Endothelial cell of umbilical vein (primary cell): ENCODE data around the gene ARV1. TPM values are rescaled to one million over a fixed set of nuclear protein-coding genes. Genes with fewer than 3 reads are reported as not detected.

ENCODE experiments used
- BruUV-seq: library from RNA; stranded (reverse); fragments of 400-500 nt; replicated peaks from 2 replicates; lab custom pipeline; 2021; lab: Mats Ljungman, UMichigan
- CTCF ChIA-PET: fragments of 300-600, 350-600 bp; sonication (Branson Sonifier 250); formaldehyde crosslinking; loops from one replicate; lab custom pipeline; 2021; ENCODE audit warnings: antibody characterized with exemption, inconsistent platforms; lab: Charles Lee
- POLR2A ChIA-PET: fragments of 300-600, 350-600 bp; sonication (Branson Sonifier 250); formaldehyde crosslinking; loops from one replicate; lab custom pipeline; 2021; ENCODE audit warnings: antibody characterized with exemption, inconsistent platforms; lab: Charles Lee
- DNase-seq: peaks from one replicate; pipeline ENCODE4 v3.0.0-alpha.2; 2011; ENCODE audit warnings: low read depth, low spot score
- FAIRE-seq: peaks from 2 replicates; lab custom pipeline; 2011; peaks lifted over from hg19 to GRCh38; lab: Jason Lieb, UNC
- H2AFZ ChIP-seq: 2 replicates; pipeline ENCODE4 v1.6.0; 2012; ENCODE audit warnings: low read depth, low read length, control low read depth, inconsistent platforms
- H3K27ac ChIP-seq: 2 replicates; pipeline ENCODE4 v1.5.1; 2011; ENCODE audit warnings: low read depth, mild to moderate bottlenecking, control low read depth, low read length, moderate library complexity; ENCODE audit not compliant: insufficient read depth
- H3K27me3 ChIP-seq, 2 experiments: 2 replicates each; pipeline versions ENCODE4 v1.6.0 to v1.6.1; 2011; ENCODE audit warnings: low read length in 2 of 2, mixed read lengths in 1 of 2; ENCODE audit not compliant: control insufficient read depth in 2 of 2, insufficient read depth in 2 of 2
- H3K36me3 ChIP-seq, 2 experiments: 2 replicates in 1 of 2; 3 replicates in 1 of 2; pipeline ENCODE4 v1.5.1; 2011; ENCODE audit warnings: low read length in 2 of 2, mild to moderate bottlenecking in 1 of 2, moderate library complexity in 1 of 2; ENCODE audit not compliant: control insufficient read depth in 2 of 2, insufficient read depth in 2 of 2; ENCODE audit errors: extremely low read depth in 1 of 2
- H3K4me1 ChIP-seq: 3 replicates; pipeline ENCODE4 v1.5.1; 2011; ENCODE audit warnings: mild to moderate bottlenecking, low read length; ENCODE audit not compliant: control insufficient read depth, insufficient read depth; ENCODE audit errors: extremely low read depth
- H3K4me2 ChIP-seq: 2 replicates; pipeline ENCODE4 v1.6.1; 2011; ENCODE audit warnings: low read length, control low read depth, mixed read lengths; ENCODE audit not compliant: insufficient read depth
- H3K4me3 ChIP-seq, 3 experiments: fragments of 200-600 bp in 1 of 3; sonication (generic), shearing (Covaris generic) in 1 of 3; replicated peaks in 1 of 3; 2 replicates each; pipeline ENCODE4 v1.5.1; 2011 to 2016; ENCODE audit warnings: control low read depth in 3 of 3, low read length in 3 of 3, mild to moderate bottlenecking in 2 of 3, inconsistent platforms in 1 of 3, low read depth in 1 of 3, moderate library complexity in 1 of 3; ENCODE audit not compliant: insufficient read depth in 1 of 3
- H3K79me2 ChIP-seq: 2 replicates; pipeline ENCODE4 v1.6.0; 2012; ENCODE audit warnings: low read length, inconsistent platforms; ENCODE audit not compliant: control insufficient read depth, insufficient read depth
- H3K9ac ChIP-seq: replicated peaks from 2 replicates; pipeline ENCODE3; 2011; ENCODE audit warnings: low read length, control low read depth; ENCODE audit not compliant: insufficient read depth; ENCODE audit errors: extremely low read depth
- H3K9me1 ChIP-seq: replicated peaks from 3 replicates; pipeline ENCODE4 v1.6.0; 2011; ENCODE audit warnings: mild to moderate bottlenecking, low read length; ENCODE audit not compliant: control insufficient read depth, insufficient read depth; ENCODE audit errors: extremely low read depth
- H3K9me3 ChIP-seq: replicated peaks from 2 replicates; pipeline ENCODE4 v1.5.1; 2012; ENCODE audit warnings: low read length, inconsistent platforms; ENCODE audit not compliant: control insufficient read depth, insufficient read depth
- H4K20me1 ChIP-seq: replicated peaks from 2 replicates; pipeline ENCODE3; 2011; ENCODE audit warnings: mild to moderate bottlenecking, low read length; ENCODE audit not compliant: control insufficient read depth, insufficient read depth; ENCODE audit errors: extremely low read depth
- EZH2 ChIP-seq: IDR thresholded peaks from 2 replicates; pipeline ENCODE4 v1.6.1; 2012; ENCODE audit warnings: borderline replicate concordance, low read depth, mild to moderate bottlenecking, moderate library complexity, low read length, inconsistent platforms; ENCODE audit not compliant: severe bottlenecking
- FOS ChIP-seq: IDR thresholded peaks from 2 replicates; pipeline ENCODE4 v1.6.1; 2011; ENCODE audit warnings: mild to moderate bottlenecking, low read length, moderate library complexity, borderline replicate concordance; ENCODE audit not compliant: insufficient read depth
- GATA2 ChIP-seq: IDR thresholded peaks from 2 replicates; pipeline ENCODE4 v1.7.0; 2011; ENCODE audit warnings: low read depth, mild to moderate bottlenecking, moderate library complexity, mixed read lengths, low read length; ENCODE audit not compliant: insufficient read length, insufficient read depth
- JUN ChIP-seq: IDR thresholded peaks from 2 replicates; pipeline ENCODE4 v1.6.1; 2011; ENCODE audit warnings: borderline replicate concordance, low read depth; ENCODE audit not compliant: insufficient read length, insufficient read depth
- MYC ChIP-seq: IDR thresholded peaks from one replicate; pipeline ENCODE4 v1.6.1; 2011; ENCODE audit warnings: mild to moderate bottlenecking, low read depth, low read length
- POLR2A ChIP-seq: IDR thresholded peaks from 2 replicates; pipeline ENCODE4 v1.6.1; 2012; ENCODE audit warnings: low read depth, mild to moderate bottlenecking, control low read depth, low read length
- POLR2AphosphoS5 ChIP-seq: IDR thresholded peaks from 2 replicates; pipeline ENCODE4 v1.6.1; 2012; ENCODE audit warnings: low read depth, mild to moderate bottlenecking, control low read depth, low read length, moderate library complexity; ENCODE audit not compliant: insufficient read depth
- dilution Hi-C: fragments of 300-500 bp; cut with MboI; formaldehyde crosslinking; loops from one replicate; pipeline ENCODE4 v1.15.0; 2019; ENCODE audit warnings: low sequenced_read_pairs; ENCODE audit not compliant: extremely low pct_ligation_motif_present
- intact Hi-C: fragments of 100-400 bp; cut with micrococcal nuclease; formaldehyde crosslinking; loops from one replicate; pipeline ENCODE4 v1.10.0; 2022
- polyA plus RNA-seq, 4 experiments: library from polyadenylated mRNA; depleted of rRNA in 3 of 4; stranded (reverse) in 3 of 4; unstranded in 1 of 4; fragments of >200 nt; gene quantifications; 2 replicates each; pipeline versions ENCODE4 v1.2.1 to v1.2.3, GENCODE V29; 2011 to 2012; ENCODE audit warnings: missing spikeins in 1 of 4
- total RNA-seq: library from RNA; stranded (reverse); gene quantifications from 2 replicates; pipeline ENCODE4 v1.2.3, GENCODE V29; 2021
- TF ChIP-seq, protein P1 (sequence below), 2 donors: IDR thresholded peaks; 1 replicate in 1 of 2; 2 replicates in 1 of 2; pipeline ENCODE4 v1.5.1; 2011; ENCODE audit warnings: low read length in 2 of 2, mild to moderate bottlenecking in 2 of 2, moderate library complexity in 2 of 2, control low read depth in 1 of 2, inconsistent platforms in 1 of 2, low read depth in 1 of 2; ENCODE audit not compliant: insufficient read depth in 1 of 2; ENCODE audit errors: extremely low read depth in 1 of 2
- TF ChIP-seq, protein P2 (sequence below): IDR thresholded peaks from 2 replicates; pipeline ENCODE4 v1.6.1; 2011; ENCODE audit not compliant: insufficient read depth, insufficient read length

Gene ARV1
- total and polyA plus RNA-seq, 2 donors (not counting 3 experiments of a cell fraction or from before 2014, with no cell fraction given): 10.7 to 14.0 TPM

DNA sequence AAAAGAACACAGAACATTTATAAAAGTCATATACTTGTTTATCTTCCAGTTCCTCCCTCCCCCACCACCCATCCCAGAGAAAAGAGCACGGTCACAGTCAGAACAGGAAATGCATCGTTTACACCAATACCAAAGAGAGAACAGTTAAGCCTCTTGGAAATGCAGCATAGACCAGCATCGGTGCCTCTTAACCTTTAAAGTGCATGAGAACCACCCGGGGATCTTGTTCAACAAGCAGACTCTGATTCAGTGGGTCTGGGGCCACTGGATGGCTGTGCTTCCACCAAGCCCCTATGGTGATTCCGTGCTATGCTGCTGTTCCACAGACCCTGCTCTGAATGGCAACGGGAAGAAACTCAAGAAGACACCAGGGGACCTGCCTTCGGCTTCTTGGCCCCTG, 41.9 kb downstream of the ARV1 start:
- Histone ChIP-seq H2AFZ (no peak overlapping the region), H3K4me1 (peaks cover 7% of the 10 kb centered on the region), H3K9me1 (no peaks in the 10 kb centered on the region), H3K79me2 (no peaks in the 10 kb centered on the region), H3K4me2 (no peak overlapping the region), H3K27ac (no peak overlapping the region), H3K9me3 (no peaks in the 10 kb centered on the region), H3K36me3 (peaks cover 0 to 4% of the 10 kb centered on the region in 2 experiments), H3K9ac (no peak overlapping the region), H4K20me1 (no peaks in the 10 kb centered on the region), H3K27me3 (no peaks in the 10 kb centered on the region), H3K4me3 (no peak overlapping the region)
- FAIRE-seq (no peak), DNase-seq (no peak)
- ChIA-PET CTCF (no interaction called here), POLR2A (no interaction called here)
- TF ChIP-seq, protein P1, sequence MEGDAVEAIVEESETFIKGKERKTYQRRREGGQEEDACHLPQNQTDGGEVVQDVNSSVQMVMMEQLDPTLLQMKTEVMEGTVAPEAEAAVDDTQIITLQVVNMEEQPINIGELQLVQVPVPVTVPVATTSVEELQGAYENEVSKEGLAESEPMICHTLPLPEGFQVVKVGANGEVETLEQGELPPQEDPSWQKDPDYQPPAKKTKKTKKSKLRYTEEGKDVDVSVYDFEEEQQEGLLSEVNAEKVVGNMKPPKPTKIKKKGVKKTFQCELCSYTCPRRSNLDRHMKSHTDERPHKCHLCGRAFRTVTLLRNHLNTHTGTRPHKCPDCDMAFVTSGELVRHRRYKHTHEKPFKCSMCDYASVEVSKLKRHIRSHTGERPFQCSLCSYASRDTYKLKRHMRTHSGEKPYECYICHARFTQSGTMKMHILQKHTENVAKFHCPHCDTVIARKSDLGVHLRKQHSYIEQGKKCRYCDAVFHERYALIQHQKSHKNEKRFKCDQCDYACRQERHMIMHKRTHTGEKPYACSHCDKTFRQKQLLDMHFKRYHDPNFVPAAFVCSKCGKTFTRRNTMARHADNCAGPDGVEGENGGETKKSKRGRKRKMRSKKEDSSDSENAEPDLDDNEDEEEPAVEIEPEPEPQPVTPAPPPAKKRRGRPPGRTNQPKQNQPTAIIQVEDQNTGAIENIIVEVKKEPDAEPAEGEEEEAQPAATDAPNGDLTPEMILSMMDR (IDR thresholded peaks at IDR 0.05; ENCODE audit: extremely low read depth in 1 of 2, insufficient read depth in 1 of 2, low read depth in 1 of 2, low read length in 2 of 2): no peak
- TF ChIP-seq FOS (no peak), POLR2A (no peak)
- no TSS peak for BruUV-seq
- dilution Hi-C loops (no loop called here), intact Hi-C loops (loop anchor here (2.0 kb wide), 2 partner anchors 72 to 190 kb away; no protein-coding TSS in a partner anchor)

- dilution Hi-C loops (no loop called here), intact Hi-C loops (loop anchor here (2.0 kb wide), 2 partner anchors 71 to 189 kb away; no protein-coding TSS in a partner anchor)
- Histone ChIP-seq H3K9ac (no peak overlapping the region), H3K4me1 (peaks cover 7% of the 10 kb centered on the region), H3K4me2 (no peak overlapping the region), H3K27ac (no peak overlapping the region), H3K4me3 (no peak overlapping the region), H3K9me3 (no peaks in the 10 kb centered on the region), H3K36me3 (peaks cover 0 to 4% of the 10 kb centered on the region in 2 experiments), H3K79me2 (no peaks in the 10 kb centered on the region), H3K27me3 (no peaks in the 10 kb centered on the region), H2AFZ (no peak overlapping the region), H4K20me1 (no peaks in the 10 kb centered on the region), H3K9me1 (no peaks in the 10 kb centered on the region)
- DNase-seq (no peak), FAIRE-seq (no peak)
- ChIA-PET CTCF (no interaction called here), POLR2A (interaction anchor here (1.0 kb wide), 1 partner anchor 19 kb away, joined by 3 read pairs; the partner anchor contains the start of gene FAM89A)
- TF ChIP-seq, protein P2, sequence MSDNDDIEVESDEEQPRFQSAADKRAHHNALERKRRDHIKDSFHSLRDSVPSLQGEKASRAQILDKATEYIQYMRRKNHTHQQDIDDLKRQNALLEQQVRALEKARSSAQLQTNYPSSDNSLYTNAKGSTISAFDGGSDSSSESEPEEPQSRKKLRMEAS: no peak
- no peak for TF ChIP-seq GATA2
- no peak for TF ChIP-seq MYC
- TF ChIP-seq POLR2AphosphoS5: no peak
- TF ChIP-seq EZH2: no peak
- TF ChIP-seq FOS: no peak
- no peak for TF ChIP-seq POLR2A
- TF ChIP-seq JUN: no peak
- TF ChIP-seq, protein P1 (IDR thresholded peaks at IDR 0.05; ENCODE audit: extremely low read depth in 1 of 2, insufficient read depth in 1 of 2, low read depth in 1 of 2, low read length in 2 of 2): no peak
- no TSS peak for BruUV-seq
Measured at GRCh38 chr1:231021540-231022031, 42.7 kb downstream of the ARV1 start.
